Gastrocnemius medialis (tissue), 4 donors: ENCODE data around the gene METTL5.

Source experiments
- CTCF ChIP-seq, 5 experiments: fragments of 450-650 bp in 3 of 5; fragments of 200-600 bp in 2 of 5; sonication (generic) in 2 of 5; IDR thresholded peaks in 4 of 5; conservative IDR thresholded peaks in 1 of 5; 1 replicate in 4 of 5; 2 replicates in 1 of 5; pipeline ENCODE4 v1.5.1; 2016 to 2019; ENCODE audit warnings: antibody characterized with exemption in 5 of 5, mild to moderate bottlenecking in 3 of 5, moderate library complexity in 3 of 5
- POLR2A ChIP-seq, 2 donors: fragments of 450-650 bp; IDR thresholded peaks; one replicate each; pipeline ENCODE4 v1.6.1; 2017; ENCODE audit warnings: antibody characterized with exemption in 2 of 2, mild to moderate bottlenecking in 2 of 2, moderate library complexity in 2 of 2

- TF ChIP-seq CTCF (IDR thresholded peaks at IDR 0.05 in 4 of 5, conservative IDR thresholded peaks at IDR 0.05 in 1 of 5), result no peak
- no peak for TF ChIP-seq POLR2A (IDR thresholded peaks at IDR 0.05)
These were observed 16.5 kb downstream of the METTL5 start for GRCh38 chr2:169808221-169808620.
